ENCODE measurements around the gene RBM17. TPM values are rescaled to one million over a fixed set of nuclear protein-coding genes. Genes with fewer than 3 reads are reported as not detected.
"Not testable (repeated sequence)": the region's sequence is repeated elsewhere in the genome, so short reads cannot be mapped to it uniquely, and the experiment has no call there.

RBM17 gene
- total RNA-seq, 2 donors from 2014 or later: 48.5 to 65.0 TPM

- Histone ChIP-seq H3K4me1 (ENCODE audit: control insufficient read depth in 1 of 2, low read depth in 2 of 2) (peaks cover 3 to 25% of the 10 kb centered on the region in 2 donors), H3K36me3 (no peaks in the 10 kb centered on the region), H3K27me3 (replicated peaks; ENCODE audit: insufficient read depth) (no peaks in the 10 kb centered on the region), H3K27ac (peak overlapping the region; percentile 46 to 60), H3K9me3 (no peaks in the 10 kb centered on the region), H3K4me3 (peak overlapping the region; percentile 54)
- no peak for TF ChIP-seq CTCF (IDR thresholded peaks at IDR 0.05)
- ATAC-seq (ENCODE audit: insufficient number of reproducible peaks, low FRiP score, low read depth): peak; percentile 71
- DNase-seq (ENCODE audit: low spot score): no peak
Observed at GRCh38 chr10:6124666-6125065, 35.8 kb downstream of the RBM17 start.

GRCh38 chr10:6127461-6127860, 38.6 kb downstream of the RBM17 start:
- not testable (repeated sequence) for H3K27me3 ChIP-seq (replicated peaks; ENCODE audit: insufficient read depth); DNase-seq (ENCODE audit: low spot score); H3K4me3 ChIP-seq; ATAC-seq (ENCODE audit: insufficient number of reproducible peaks, low FRiP score, low read depth); H3K9me3 ChIP-seq; H3K27ac ChIP-seq; H3K36me3 ChIP-seq
- peaks cover 3 to 21% of the 10 kb centered on the region in 2 donors for H3K4me1 ChIP-seq (ENCODE audit: control insufficient read depth in 1 of 2, low read depth in 2 of 2)

- no peak overlapping the region for H3K4me3 ChIP-seq
- H3K36me3 ChIP-seq: no peaks in the 10 kb centered on the region
- H3K27me3 ChIP-seq (replicated peaks; ENCODE audit: insufficient read depth): no peaks in the 10 kb centered on the region
- ATAC-seq (ENCODE audit: insufficient number of reproducible peaks, low FRiP score, low read depth) (no peak), DNase-seq (ENCODE audit: low spot score) (no peak)
- TF ChIP-seq CTCF (IDR thresholded peaks at IDR 0.05): no peak
- no peak overlapping the region for H3K27ac ChIP-seq
- H3K9me3 ChIP-seq: no peaks in the 10 kb centered on the region
- H3K4me1 ChIP-seq (ENCODE audit: control insufficient read depth in 1 of 2, low read depth in 2 of 2): peaks cover 3 to 21% of the 10 kb centered on the region in 2 donors
Observed at GRCh38 chr10:6128087-6128486, 39.3 kb downstream of the RBM17 start.

GRCh38 chr10:6128591-6129251, 39.9 kb downstream of the RBM17 start:
- no peak for TF ChIP-seq CTCF (IDR thresholded peaks at IDR 0.05)
- H3K27ac ChIP-seq: no peak overlapping the region

GRCh38 chr10:6130848-6131470, 42.1 kb downstream of the RBM17 start:
- TF ChIP-seq CTCF (IDR thresholded peaks at IDR 0.05): no peak
- no peak overlapping the region for H3K4me3 ChIP-seq
- H3K36me3 ChIP-seq: no peaks in the 10 kb centered on the region
- H3K27me3 ChIP-seq (replicated peaks; ENCODE audit: insufficient read depth): no peaks in the 10 kb centered on the region
- no peaks in the 10 kb centered on the region for H3K4me1 ChIP-seq (ENCODE audit: control insufficient read depth in 1 of 2, low read depth in 2 of 2)
- H3K27ac ChIP-seq: no peak overlapping the region
- no peaks in the 10 kb centered on the region for H3K9me3 ChIP-seq
- ATAC-seq (ENCODE audit: insufficient number of reproducible peaks, low FRiP score, low read depth) (no peak), DNase-seq (ENCODE audit: low spot score) (no peak)

More at GRCh38 chr10:6128591-6129251, 39.9 kb downstream of the RBM17 start:
- Histone ChIP-seq H3K4me3 (no peak overlapping the region), H3K4me1 (ENCODE audit: control insufficient read depth in 1 of 2, low read depth in 2 of 2) (peaks cover 3 to 18% of the 10 kb centered on the region in 2 donors), H3K9me3 (no peaks in the 10 kb centered on the region), H3K27me3 (replicated peaks; ENCODE audit: insufficient read depth) (no peaks in the 10 kb centered on the region), H3K36me3 (no peaks in the 10 kb centered on the region)
- DNase-seq (ENCODE audit: low spot score) (no peak), ATAC-seq (ENCODE audit: insufficient number of reproducible peaks, low FRiP score, low read depth) (no peak)

All from thoracic aorta (tissue), 2 donors.